ENCODE measurements around the gene CATSPERD.
"Not testable (repeated sequence)": the region's sequence is repeated elsewhere in the genome, so short reads cannot be mapped to it uniquely, and the experiment has no call there.

The CATSPERD gene

GRCh38 chr19:5698635-5699422 lies 21.6 kb upstream of the CATSPERD start:
- DNase-seq = no peak

- DNase-seq = no peak
Measured at GRCh38 chr19:5700455-5701092, 19.9 kb upstream of the CATSPERD start.

- not testable (repeated sequence) for DNase-seq
Measured at GRCh38 chr19:5702053-5702410, 18.4 kb upstream of the CATSPERD start.

- no peak for DNase-seq
Measured at GRCh38 chr19:5703819-5704818, 16.3 kb upstream of the CATSPERD start.

- no peak for DNase-seq
Measured at GRCh38 chr19:5705552-5705951, 14.9 kb upstream of the CATSPERD start.

GRCh38 chr19:5706876-5707573 lies 13.4 kb upstream of the CATSPERD start:
- DNase-seq = no peak

- no peak for DNase-seq
Measured at GRCh38 chr19:5707576-5708575, 12.6 kb upstream of the CATSPERD start.

GRCh38 chr19:5711025-5711424 lies 9.4 kb upstream of the CATSPERD start:
- DNase-seq = no peak

GRCh38 chr19:5711713-5712161 lies 8.7 kb upstream of the CATSPERD start:
- DNase-seq = no peak

- DNase-seq = no peak
Measured at GRCh38 chr19:5713228-5713627, 7.2 kb upstream of the CATSPERD start.

- DNase-seq = no peak
Measured at GRCh38 chr19:5714816-5715215, 5.6 kb upstream of the CATSPERD start.

GRCh38 chr19:5717215-5717935 lies 3.1 kb upstream of the CATSPERD start:
- DNase-seq = no peak

GRCh38 chr19:5718037-5718578 lies 2.3 kb upstream of the CATSPERD start:
- no peak for DNase-seq

GRCh38 chr19:5718579-5719273 lies 1.7 kb upstream of the CATSPERD start:
- peak; percentile 65 for DNase-seq

- DNase-seq = peak; percentile 55
Measured at GRCh38 chr19:5719274-5719960, 1.0 kb upstream of the CATSPERD start.

- no peak for DNase-seq
Measured at GRCh38 chr19:5727453-5728050, 7.1 kb downstream of the CATSPERD start.

GRCh38 chr19:5733172-5733571 lies 12.7 kb downstream of the CATSPERD start:
- not testable (repeated sequence) for DNase-seq

GRCh38 chr19:5738423-5738822 lies 18.0 kb downstream of the CATSPERD start:
- no peak for DNase-seq

- no peak for DNase-seq
Measured at GRCh38 chr19:5742051-5742450, 21.6 kb downstream of the CATSPERD start.
